GM10266 (cell line): Measurements from ENCODE around the gene ANKRD40CL.

Source experiments
- DNase-seq: peaks from one replicate; pipeline ENCODE4 v3.0.0; 2012; ENCODE audit errors: extremely low spot score
- CTCF ChIP-seq: IDR thresholded peaks from 2 replicates; pipeline ENCODE4 v1.5.1; 2012; ENCODE audit warnings: mild to moderate bottlenecking, low read depth; ENCODE audit not compliant: control insufficient read depth, insufficient read depth; ENCODE audit errors: missing control alignments

ANKRD40CL gene

DNA sequence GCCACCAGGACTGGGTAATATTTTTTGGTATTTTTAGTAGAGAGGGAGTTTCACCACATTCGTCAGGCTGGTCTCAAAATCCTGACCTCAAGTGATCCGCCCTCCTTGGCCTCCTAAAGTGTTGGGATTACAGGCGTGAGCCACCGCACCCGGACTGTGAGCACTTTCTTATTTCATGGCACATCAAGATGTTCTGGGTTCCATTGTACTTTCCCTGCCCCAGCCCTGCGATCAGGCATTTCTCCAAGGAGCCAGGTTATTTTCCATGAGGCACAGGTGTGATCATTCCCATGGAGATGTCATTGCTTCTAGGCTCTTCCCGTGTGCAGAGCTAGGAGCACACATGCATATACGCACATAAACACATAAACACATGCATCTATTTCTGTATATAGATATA lies 2.6 kb upstream of the ANKRD40CL start:
- TF ChIP-seq CTCF = no peak

GRCh38 chr17:50768346-50768761 lies 1.0 kb upstream of the ANKRD40CL start:
- no peak for TF ChIP-seq CTCF
- no peak for DNase-seq

More for the DNA sequence above, 2.6 kb upstream of the ANKRD40CL start:
- no peak for DNase-seq

- DNase-seq = no peak
- no peak for TF ChIP-seq CTCF
These were observed 288 bp downstream of the ANKRD40CL start for GRCh38 chr17:50767030-50767429.

DNA sequence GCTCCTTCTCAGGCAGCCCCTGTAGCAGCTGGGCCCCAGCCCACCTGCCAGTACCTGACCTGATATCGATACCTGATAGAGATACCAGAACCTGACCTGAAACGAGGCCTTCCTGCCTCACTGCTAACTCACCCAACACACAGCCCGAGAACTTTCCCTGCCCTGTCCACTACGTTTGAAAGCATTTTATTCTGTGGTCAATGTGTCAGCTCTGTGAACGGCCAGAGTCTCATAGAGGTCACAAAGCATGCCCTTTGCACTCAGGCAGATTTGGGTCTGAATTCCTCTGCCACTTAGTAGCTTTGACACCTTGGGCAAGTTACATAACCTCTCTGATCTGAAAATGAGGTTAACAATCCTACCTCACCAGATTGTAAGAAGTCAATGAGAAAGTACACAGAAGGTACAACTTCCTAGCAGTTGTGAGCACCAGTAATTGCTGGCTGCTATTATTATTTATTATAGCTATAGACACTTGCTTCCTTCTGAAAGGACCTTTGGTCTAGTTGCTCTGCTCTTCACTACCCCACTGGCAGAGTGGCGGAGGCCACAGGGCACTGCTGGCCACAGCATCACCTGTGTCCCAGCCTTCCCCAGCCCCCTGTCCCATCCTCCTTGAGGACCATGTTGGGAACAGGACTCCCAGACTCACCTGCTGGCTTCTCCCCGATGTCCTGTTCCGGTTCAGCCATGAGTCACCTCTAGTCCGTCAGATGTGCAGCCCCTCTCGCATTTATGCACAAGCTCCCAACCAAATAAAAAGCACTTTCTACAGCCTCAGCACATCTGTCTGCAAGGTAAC lies 895 bp downstream of the ANKRD40CL start:
- TF ChIP-seq CTCF = no peak

DNA sequence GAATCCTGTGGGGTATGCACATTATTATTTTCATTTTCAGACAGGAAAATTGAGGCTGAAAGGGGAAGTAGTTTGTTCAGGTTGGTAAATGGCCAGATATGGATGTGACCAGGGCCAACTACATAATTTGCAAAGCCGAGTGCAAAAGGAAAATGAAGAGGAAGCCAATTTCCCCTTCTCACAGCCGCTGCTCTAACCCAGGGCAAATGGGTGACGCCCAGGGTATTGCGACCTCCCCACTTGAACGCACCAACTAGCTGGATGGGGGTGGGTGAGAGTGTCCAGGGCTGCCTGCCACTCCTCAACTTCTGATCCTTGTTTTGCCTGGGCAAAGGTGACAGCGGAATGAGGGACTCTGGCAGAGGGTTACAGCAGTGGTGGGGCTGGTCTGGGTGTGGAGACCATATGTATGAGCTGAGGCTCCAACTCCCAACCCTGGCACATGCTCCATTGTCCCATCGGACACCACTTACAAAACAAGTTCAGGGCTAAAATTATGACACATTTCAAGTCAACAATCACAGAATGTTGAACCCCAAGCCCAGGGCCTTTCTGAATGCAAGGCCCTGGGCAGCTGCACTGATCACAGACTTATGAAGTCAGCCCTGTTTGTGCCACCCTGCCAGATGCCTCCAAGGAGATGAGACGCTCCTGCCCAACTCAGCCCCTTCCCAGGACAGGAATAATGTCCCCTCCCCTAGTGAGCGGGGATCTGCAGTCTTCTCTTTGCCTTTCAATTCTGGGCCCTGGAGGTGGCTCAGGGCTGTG lies 1.7 kb downstream of the ANKRD40CL start:
- TF ChIP-seq CTCF = no peak
- DNase-seq = peak; percentile 32

More for the DNA sequence above, 895 bp downstream of the ANKRD40CL start:
- DNase-seq = no peak

GRCh38 chr17:50764734-50765149 lies 2.6 kb downstream of the ANKRD40CL start:
- TF ChIP-seq CTCF = no peak
- no peak for DNase-seq

GRCh38 chr17:50763716-50764475 lies 3.4 kb downstream of the ANKRD40CL start:
- no peak for DNase-seq
- no peak for TF ChIP-seq CTCF
